Measurements from ENCODE around the gene PPP5C. TPM values are rescaled to one million over a fixed set of nuclear protein-coding genes. Genes with fewer than 3 reads are reported as not detected.

The PPP5C gene
- total RNA-seq, 1 experiment from 2014 or later = 102 TPM

GRCh38 chr19:46426035-46426505, 79.2 kb downstream of the PPP5C start:
- ChIA-PET CTCF (interaction anchor here (0.6 kb wide), 1 partner anchor 24 kb away, joined by 3 read pairs; no protein-coding TSS in a partner anchor), POLR2A (no interaction called here), RAD21 (ENCODE audit: low non-redundant PET in 1 of 2, low total read pairs in 2 of 2, uncharacterized antibody in 2 of 2, unreplicated experiment in 2 of 2) (no interaction called here)
- no peaks in the 10 kb centered on the region for H3K79me2 ChIP-seq (ENCODE audit: insufficient read depth, low read length)
- no peak overlapping the region for H3K9ac ChIP-seq (ENCODE audit: low read length)
- H3K4me2 ChIP-seq (ENCODE audit: low read length) = no peak overlapping the region
- H3K9me2 ChIP-seq (ENCODE audit: insufficient read depth) = no peaks in the 10 kb centered on the region
- no peaks in the 10 kb centered on the region for H3K9me3 ChIP-seq (ENCODE audit: control insufficient read depth in 1 of 2, insufficient read depth in 1 of 2, low read depth in 1 of 2, low read length in 2 of 2)
- no peaks in the 10 kb centered on the region for H4K20me1 ChIP-seq (ENCODE audit: insufficient read depth)
- intact Hi-C loops (cut with micrococcal nuclease) = no loop called here
- DNase-seq (ENCODE audit: low read depth, low spot score) (no peak), ATAC-seq (no peak)
- no peak overlapping the region for H2AFZ ChIP-seq (ENCODE audit: low read depth, low read length, poor library complexity, severe bottlenecking)
- H3K4me3 ChIP-seq (replicated peaks in 1 of 2; ENCODE audit: low read depth in 1 of 2, low read length in 2 of 2) = no peak overlapping the region
- BruUV-seq (replicated peaks) = no TSS peak
- TF ChIP-seq POLR2AphosphoS5 (IDR thresholded peaks at IDR 0.05; ENCODE audit: low read depth, low read length) (no peak), SRF (IDR thresholded peaks at IDR 0.05; ENCODE audit: low read depth) (no peak)
- no peaks in the 10 kb centered on the region for H3K4me1 ChIP-seq (ENCODE audit: control insufficient read depth in 1 of 2, insufficient read depth in 2 of 2, low read length in 2 of 2)
- no peaks in the 10 kb centered on the region for H3K36me3 ChIP-seq (ENCODE audit: control insufficient read depth in 1 of 2, insufficient read depth in 2 of 2, low read length in 2 of 2)
- no peak overlapping the region for H3K27ac ChIP-seq (ENCODE audit: low read depth, low read length)
- no peaks in the 10 kb centered on the region for H3K27me3 ChIP-seq (ENCODE audit: insufficient read depth, low read length)

- Histone ChIP-seq H2AFZ (ENCODE audit: low read depth, low read length, poor library complexity, severe bottlenecking) (no peak overlapping the region), H3K36me3 (ENCODE audit: control insufficient read depth in 1 of 2, insufficient read depth in 2 of 2, low read length in 2 of 2) (no peaks in the 10 kb centered on the region), H3K27ac (ENCODE audit: low read depth, low read length) (no peak overlapping the region), H4K20me1 (ENCODE audit: insufficient read depth) (no peaks in the 10 kb centered on the region), H3K79me2 (ENCODE audit: insufficient read depth, low read length) (no peaks in the 10 kb centered on the region), H3K4me3 (replicated peaks in 1 of 2; ENCODE audit: low read depth in 1 of 2, low read length in 2 of 2) (no peak overlapping the region), H3K27me3 (ENCODE audit: insufficient read depth, low read length) (no peaks in the 10 kb centered on the region), H3K4me1 (ENCODE audit: control insufficient read depth in 1 of 2, insufficient read depth in 2 of 2, low read length in 2 of 2) (no peaks in the 10 kb centered on the region), H3K9me2 (ENCODE audit: insufficient read depth) (no peaks in the 10 kb centered on the region), H3K9ac (ENCODE audit: low read length) (no peak overlapping the region), H3K9me3 (ENCODE audit: control insufficient read depth in 1 of 2, insufficient read depth in 1 of 2, low read depth in 1 of 2, low read length in 2 of 2) (no peaks in the 10 kb centered on the region), H3K4me2 (ENCODE audit: low read length) (no peak overlapping the region)
- TF ChIP-seq CBX3 (IDR thresholded peaks at IDR 0.05; ENCODE audit: low read depth) (no peak), EZH2phosphoT487 (IDR thresholded peaks at IDR 0.05; ENCODE audit: borderline replicate concordance) (no peak), ZNF274 (IDR thresholded peaks at IDR 0.05; ENCODE audit: low read depth, low read length) (no peak), SRF (IDR thresholded peaks at IDR 0.05; ENCODE audit: low read depth) (no peak), ELF1 (IDR thresholded peaks at IDR 0.05; ENCODE audit: borderline replicate concordance, low read depth) (no peak), POLR2AphosphoS5 (IDR thresholded peaks at IDR 0.05; ENCODE audit: low read depth, low read length) (no peak), YY1 (IDR thresholded peaks at IDR 0.05; ENCODE audit: extremely low read depth, insufficient replicate concordance, low read depth, low read length) (no peak), JUND (IDR thresholded peaks at IDR 0.05) (no peak), SIN3A (IDR thresholded peaks at IDR 0.05; ENCODE audit: low read depth) (no peak), ZFX (IDR thresholded peaks at IDR 0.05) (no peak), POLR2A (IDR thresholded peaks at IDR 0.05; ENCODE audit: borderline replicate concordance, extremely low read depth, insufficient read depth, insufficient read length) (no peak), SP1 (IDR thresholded peaks at IDR 0.05; ENCODE audit: low read depth) (no peak), MAX (IDR thresholded peaks at IDR 0.05) (no peak), TCF7L2 (IDR thresholded peaks at IDR 0.05; ENCODE audit: borderline replicate concordance, extremely low read depth, insufficient read depth, insufficient read length) (no peak), ZBTB33 (IDR thresholded peaks at IDR 0.05; ENCODE audit: extremely low read depth, insufficient replicate concordance, low read length) (no peak), RAD21 (IDR thresholded peaks at IDR 0.05; ENCODE audit: low read depth) (no peak), ATF3 (IDR thresholded peaks at IDR 0.05) (no peak), EGR1 (IDR thresholded peaks at IDR 0.05; ENCODE audit: low read depth) (no peak)
- CTCF ChIA-PET = interaction anchor here (0.6 kb wide), 1 partner anchor 127 kb away, joined by 3 read pairs; no protein-coding TSS in a partner anchor
- ATAC-seq (no peak), DNase-seq (ENCODE audit: low read depth, low spot score) (no peak)
- POLR2A ChIA-PET = no interaction called here
- no TSS peak for BruUV-seq (replicated peaks)
- intact Hi-C loops (cut with micrococcal nuclease) = no loop called here
- RAD21 ChIA-PET (ENCODE audit: low non-redundant PET in 1 of 2, low total read pairs in 2 of 2, uncharacterized antibody in 2 of 2, unreplicated experiment in 2 of 2) = no interaction called here
These were observed 79.7 kb downstream of the PPP5C start for GRCh38 chr19:46426506-46427162.

All from HCT116 (cell line).